Liver (tissue), 9 donors: Measurements from ENCODE around the gene HSD3B7. TPM values are rescaled to one million over a fixed set of nuclear protein-coding genes. Genes with fewer than 3 reads are reported as not detected.

ENCODE experiments used
- DNase-seq: peaks from one replicate; pipeline ENCODE4 v3.0.0-alpha.2; 2017; ENCODE audit warnings: low spot score
- H3K27ac ChIP-seq, 2 donors: one replicate each; pipeline ENCODE4 v1.7.0; 2013; ENCODE audit warnings: inconsistent platforms in 2 of 2, low read length in 2 of 2, control low read depth in 1 of 2, low read depth in 1 of 2, mild to moderate bottlenecking in 1 of 2
- H3K27me3 ChIP-seq, 4 donors: one replicate each; pipeline versions ENCODE4 v1.6.1 to v1.7.0; 2013; ENCODE audit warnings: low read length in 3 of 4, inconsistent platforms in 1 of 4, mild to moderate bottlenecking in 1 of 4, moderate library complexity in 1 of 4; ENCODE audit not compliant: control insufficient read depth in 4 of 4, insufficient read depth in 4 of 4
- H3K36me3 ChIP-seq, 4 donors: one replicate each; pipeline versions ENCODE4 v1.6.1 to v1.7.0; 2013; ENCODE audit warnings: low read length in 3 of 4, mild to moderate bottlenecking in 3 of 4, low read depth in 1 of 4, moderate library complexity in 1 of 4; ENCODE audit not compliant: control insufficient read depth in 4 of 4, insufficient read depth in 3 of 4
- H3K4me1 ChIP-seq, 4 donors: one replicate each; pipeline versions ENCODE4 v1.6.1 to v1.7.0; 2013; ENCODE audit warnings: low read length in 3 of 4, mild to moderate bottlenecking in 3 of 4, moderate library complexity in 1 of 4; ENCODE audit not compliant: control insufficient read depth in 4 of 4, insufficient read depth in 4 of 4
- H3K4me3 ChIP-seq, 3 donors: one replicate each; pipeline versions ENCODE4 v1.6.1 to v1.7.0; 2013; ENCODE audit warnings: low read length in 3 of 3, control low read depth in 1 of 3, low read depth in 1 of 3, mild to moderate bottlenecking in 1 of 3
- H3K9ac ChIP-seq, 2 donors: one replicate each; pipeline ENCODE4 v1.7.0; 2013; ENCODE audit warnings: low read length in 2 of 2, mild to moderate bottlenecking in 2 of 2, moderate library complexity in 2 of 2, control low read depth in 1 of 2, low read depth in 1 of 2
- H3K9me3 ChIP-seq, 4 donors: one replicate each; pipeline versions ENCODE4 v1.6.1 to v1.7.0; 2013; ENCODE audit warnings: low read length in 3 of 4; ENCODE audit not compliant: control insufficient read depth in 4 of 4
- EGR1 ChIP-seq, 2 donors: IDR thresholded peaks; 2 replicates each; pipeline ENCODE4 v1.6.1; 2016 to 2018; ENCODE audit warnings: antibody characterized with exemption in 2 of 2, low read depth in 2 of 2
- FOXA1 ChIP-seq: IDR thresholded peaks from 2 replicates; pipeline ENCODE4 v1.6.1; 2016; ENCODE audit warnings: antibody characterized with exemption
- FOXA2 ChIP-seq: IDR thresholded peaks from 2 replicates; pipeline ENCODE4 v1.6.1; 2016; ENCODE audit warnings: antibody characterized with exemption
- GABPA ChIP-seq, 2 donors: IDR thresholded peaks in 1 of 2; conservative IDR thresholded peaks in 1 of 2; 2 replicates each; pipeline ENCODE4 v1.6.1; 2016; ENCODE audit warnings: antibody characterized with exemption in 2 of 2, mild to moderate bottlenecking in 1 of 2, moderate library complexity in 1 of 2
- JUND ChIP-seq, 2 donors: IDR thresholded peaks; 2 replicates each; pipeline ENCODE4 v1.6.1; 2016; ENCODE audit warnings: antibody characterized with exemption in 2 of 2
- NR2F2 ChIP-seq: IDR thresholded peaks from 2 replicates; pipeline ENCODE4 v1.6.1; 2016; ENCODE audit warnings: antibody characterized with exemption
- RAD21 ChIP-seq, 2 donors: IDR thresholded peaks; 2 replicates each; pipeline ENCODE4 v1.6.1; 2016; ENCODE audit warnings: antibody characterized with exemption in 2 of 2, mild to moderate bottlenecking in 2 of 2
- RXRA ChIP-seq, 2 donors: IDR thresholded peaks; 2 replicates each; pipeline ENCODE4 v1.6.1; 2017 to 2018; ENCODE audit warnings: antibody characterized with exemption in 2 of 2, mild to moderate bottlenecking in 1 of 2
- SP1 ChIP-seq: IDR thresholded peaks from 2 replicates; pipeline ENCODE4 v1.6.1; 2018; ENCODE audit warnings: antibody characterized with exemption, mild to moderate bottlenecking
- TAF1 ChIP-seq: conservative IDR thresholded peaks from 2 replicates; pipeline ENCODE4 v1.6.1; 2016; ENCODE audit warnings: antibody characterized with exemption, mild to moderate bottlenecking
- YY1 ChIP-seq: IDR thresholded peaks from 2 replicates; pipeline ENCODE4 v1.6.1; 2016; ENCODE audit warnings: antibody characterized with exemption, mild to moderate bottlenecking
- WGBS: extraction: QIAGEN DNeasy Blood & Tissue Kit; methylation state at CpG from one replicate; pipeline ENCODE4 v1.1.7; 2013; 5-methylcytosine and 5-hydroxymethylcytosine counted together
- polyA plus RNA-seq, 2 donors: library from polyadenylated mRNA; stranded (reverse) in 1 of 2; unstranded in 1 of 2; fragments of 200-250 nt in 1 of 2; fragments of >200 nt in 1 of 2; fragmentation: Nextera tagmentation in 1 of 2; extraction: Ambion mirVana in 1 of 2; gene quantifications; one replicate each; pipeline versions ENCODE4 v1.2.1 to v1.2.3, GENCODE V29; 2013 to 2015
- total RNA-seq, 2 donors: library from RNA; depleted of rRNA; stranded (reverse); fragments of >200 nt; gene quantifications; one replicate each; pipeline ENCODE4 v1.2.3, GENCODE V29; 2014
- TF ChIP-seq, protein P1 (sequence below): IDR thresholded peaks from 2 replicates; pipeline ENCODE4 v1.6.1; 2016; ENCODE audit warnings: antibody characterized with exemption
- TF ChIP-seq, protein P2 (sequence below): IDR thresholded peaks from 2 replicates; pipeline ENCODE4 v1.6.1; 2016; ENCODE audit warnings: antibody characterized with exemption
- TF ChIP-seq, protein P3 (sequence below): IDR thresholded peaks from 2 replicates; pipeline ENCODE4 v1.6.1; 2016; ENCODE audit warnings: antibody characterized with exemption
- TF ChIP-seq, protein P4 (sequence below): IDR thresholded peaks from 2 replicates; pipeline ENCODE4 v1.6.1; 2016; ENCODE audit warnings: antibody characterized with exemption, mild to moderate bottlenecking
- TF ChIP-seq, protein P5 (sequence below): fragments of 150-350 bp; IDR thresholded peaks from 2 replicates; pipeline ENCODE4 v1.5.1; 2017; ENCODE audit warnings: improper control_type of control experiment, low read depth, low read length; ENCODE audit not compliant: missing input control
- donor health status: healthy.
- donor health status: healthy.
- donor health status: healthy.
- donor health status: healthy.
- donor health status: healthy.

The HSD3B7 gene
- total and polyA plus RNA-seq, 4 donors: 23.9 to 93.9 (median 79.4) TPM

DNA sequence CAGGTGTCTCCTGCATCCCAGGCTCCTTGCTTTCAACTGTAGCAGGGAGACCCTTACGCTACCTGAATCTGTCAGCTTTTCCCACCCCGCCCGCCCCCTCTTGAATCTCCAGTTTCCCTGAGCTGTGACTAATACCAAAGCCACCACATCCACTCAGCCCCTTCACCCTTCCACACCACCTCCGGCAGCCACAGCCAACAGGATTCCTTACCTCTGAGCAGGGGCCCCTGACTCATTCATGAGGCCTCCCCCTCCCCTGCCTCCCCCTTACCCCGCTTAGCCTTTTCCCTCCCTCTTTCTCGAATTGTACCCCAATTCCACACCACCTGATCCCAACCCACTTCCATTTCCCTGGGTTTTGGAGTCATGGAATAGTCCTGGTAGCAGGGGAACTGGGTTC lies 23.1 kb downstream of the HSD3B7 start:
- DNase-seq: no peak
- peaks cover 0 to 4% (median under 1%) of the 10 kb centered on the region in 4 donors for H3K27me3 ChIP-seq
- no peaks in the 10 kb centered on the region for H3K9me3 ChIP-seq

DNA sequence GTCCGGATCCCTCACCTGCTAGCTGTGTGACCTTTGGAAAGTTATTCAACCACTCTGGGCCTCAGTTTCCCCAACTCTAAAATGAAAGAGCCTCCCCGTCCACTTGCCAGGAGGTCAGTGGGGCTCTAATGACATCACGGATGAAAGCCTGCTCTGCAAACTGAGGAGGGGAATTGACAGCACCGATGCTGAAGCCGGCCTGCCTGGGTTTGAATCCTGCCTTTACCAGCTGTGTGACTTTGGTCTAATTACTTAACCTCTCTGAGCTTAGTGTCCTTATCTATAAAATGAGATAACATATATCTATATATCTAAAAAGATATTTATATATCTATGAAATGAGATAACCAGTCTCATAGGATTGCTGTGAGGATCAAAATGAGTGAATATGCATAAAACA lies 23.5 kb downstream of the HSD3B7 start:
- Histone ChIP-seq H3K4me1 (no peaks in the 10 kb centered on the region), H3K4me3 (no peak overlapping the region), H3K27ac (no peak overlapping the region), H3K27me3 (peaks cover 0 to 4% (median under 1%) of the 10 kb centered on the region in 4 donors), H3K36me3 (no peaks in the 10 kb centered on the region), H3K9ac (no peak overlapping the region), H3K9me3 (no peaks in the 10 kb centered on the region)
- 87% methylated on average over 5 of the region's 5 CpGs for WGBS
- TF ChIP-seq YY1: no peak
- TF ChIP-seq RAD21 (IDR thresholded peaks at IDR 0.05): no peak
- TF ChIP-seq, protein P1, sequence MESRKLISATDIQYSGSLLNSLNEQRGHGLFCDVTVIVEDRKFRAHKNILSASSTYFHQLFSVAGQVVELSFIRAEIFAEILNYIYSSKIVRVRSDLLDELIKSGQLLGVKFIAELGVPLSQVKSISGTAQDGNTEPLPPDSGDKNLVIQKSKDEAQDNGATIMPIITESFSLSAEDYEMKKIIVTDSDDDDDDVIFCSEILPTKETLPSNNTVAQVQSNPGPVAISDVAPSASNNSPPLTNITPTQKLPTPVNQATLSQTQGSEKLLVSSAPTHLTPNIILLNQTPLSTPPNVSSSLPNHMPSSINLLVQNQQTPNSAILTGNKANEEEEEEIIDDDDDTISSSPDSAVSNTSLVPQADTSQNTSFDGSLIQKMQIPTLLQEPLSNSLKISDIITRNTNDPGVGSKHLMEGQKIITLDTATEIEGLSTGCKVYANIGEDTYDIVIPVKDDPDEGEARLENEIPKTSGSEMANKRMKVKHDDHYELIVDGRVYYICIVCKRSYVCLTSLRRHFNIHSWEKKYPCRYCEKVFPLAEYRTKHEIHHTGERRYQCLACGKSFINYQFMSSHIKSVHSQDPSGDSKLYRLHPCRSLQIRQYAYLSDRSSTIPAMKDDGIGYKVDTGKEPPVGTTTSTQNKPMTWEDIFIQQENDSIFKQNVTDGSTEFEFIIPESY: no peak
- no peak for DNase-seq

More for the DNA sequence above, 23.1 kb downstream of the HSD3B7 start:
- Histone ChIP-seq H3K4me3 (no peak overlapping the region), H3K4me1 (no peaks in the 10 kb centered on the region), H3K36me3 (no peaks in the 10 kb centered on the region), H3K9ac (no peak overlapping the region), H3K27ac (no peak overlapping the region)
- TF ChIP-seq, protein P1: no peak
- TF ChIP-seq TAF1 (no peak), GABPA (IDR thresholded peaks at IDR 0.05 in 1 of 2, conservative IDR thresholded peaks at IDR 0.05 in 1 of 2) (no peak), NR2F2 (no peak), RAD21 (IDR thresholded peaks at IDR 0.05) (no peak), SP1 (no peak), EGR1 (IDR thresholded peaks at IDR 0.05; ENCODE audit: low read depth in 2 of 2) (no peak), FOXA1 (no peak), YY1 (no peak)
- TF ChIP-seq, protein P2, sequence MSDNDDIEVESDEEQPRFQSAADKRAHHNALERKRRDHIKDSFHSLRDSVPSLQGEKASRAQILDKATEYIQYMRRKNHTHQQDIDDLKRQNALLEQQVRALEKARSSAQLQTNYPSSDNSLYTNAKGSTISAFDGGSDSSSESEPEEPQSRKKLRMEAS: no peak
- TF ChIP-seq, protein P3, sequence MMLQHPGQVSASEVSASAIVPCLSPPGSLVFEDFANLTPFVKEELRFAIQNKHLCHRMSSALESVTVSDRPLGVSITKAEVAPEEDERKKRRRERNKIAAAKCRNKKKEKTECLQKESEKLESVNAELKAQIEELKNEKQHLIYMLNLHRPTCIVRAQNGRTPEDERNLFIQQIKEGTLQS: no peak
- WGBS: 85% methylated on average over 6 of the region's 6 CpGs

DNA sequence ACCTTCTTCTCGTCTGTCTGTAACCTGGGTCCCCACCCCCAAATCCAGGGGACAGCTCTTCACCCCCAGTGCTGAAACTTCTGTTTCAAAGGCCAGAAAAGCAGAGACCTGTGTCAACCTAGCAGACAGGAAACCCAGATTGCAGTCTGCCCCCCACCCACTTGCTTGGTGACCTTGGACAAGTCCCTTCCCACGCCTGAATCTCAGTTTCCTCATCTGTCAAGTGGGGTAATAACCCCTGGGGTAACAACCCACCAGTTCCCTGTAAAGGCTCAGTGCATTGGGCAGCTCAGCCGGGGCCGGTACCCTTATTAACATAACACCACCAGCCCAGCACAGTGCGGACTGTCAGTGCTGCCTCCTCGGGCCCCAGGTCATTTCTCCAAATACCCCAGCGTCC lies 24.1 kb downstream of the HSD3B7 start:
- Histone ChIP-seq H3K4me1 (no peaks in the 10 kb centered on the region), H3K9ac (no peak overlapping the region), H3K36me3 (no peaks in the 10 kb centered on the region), H3K27me3 (peaks cover 0 to 4% (median under 1%) of the 10 kb centered on the region in 4 donors), H3K4me3 (no peak overlapping the region), H3K27ac (no peak overlapping the region), H3K9me3 (no peaks in the 10 kb centered on the region)
- 87% methylated on average over 7 of the region's 7 CpGs for WGBS
- DNase-seq: no peak
- TF ChIP-seq, protein P4, sequence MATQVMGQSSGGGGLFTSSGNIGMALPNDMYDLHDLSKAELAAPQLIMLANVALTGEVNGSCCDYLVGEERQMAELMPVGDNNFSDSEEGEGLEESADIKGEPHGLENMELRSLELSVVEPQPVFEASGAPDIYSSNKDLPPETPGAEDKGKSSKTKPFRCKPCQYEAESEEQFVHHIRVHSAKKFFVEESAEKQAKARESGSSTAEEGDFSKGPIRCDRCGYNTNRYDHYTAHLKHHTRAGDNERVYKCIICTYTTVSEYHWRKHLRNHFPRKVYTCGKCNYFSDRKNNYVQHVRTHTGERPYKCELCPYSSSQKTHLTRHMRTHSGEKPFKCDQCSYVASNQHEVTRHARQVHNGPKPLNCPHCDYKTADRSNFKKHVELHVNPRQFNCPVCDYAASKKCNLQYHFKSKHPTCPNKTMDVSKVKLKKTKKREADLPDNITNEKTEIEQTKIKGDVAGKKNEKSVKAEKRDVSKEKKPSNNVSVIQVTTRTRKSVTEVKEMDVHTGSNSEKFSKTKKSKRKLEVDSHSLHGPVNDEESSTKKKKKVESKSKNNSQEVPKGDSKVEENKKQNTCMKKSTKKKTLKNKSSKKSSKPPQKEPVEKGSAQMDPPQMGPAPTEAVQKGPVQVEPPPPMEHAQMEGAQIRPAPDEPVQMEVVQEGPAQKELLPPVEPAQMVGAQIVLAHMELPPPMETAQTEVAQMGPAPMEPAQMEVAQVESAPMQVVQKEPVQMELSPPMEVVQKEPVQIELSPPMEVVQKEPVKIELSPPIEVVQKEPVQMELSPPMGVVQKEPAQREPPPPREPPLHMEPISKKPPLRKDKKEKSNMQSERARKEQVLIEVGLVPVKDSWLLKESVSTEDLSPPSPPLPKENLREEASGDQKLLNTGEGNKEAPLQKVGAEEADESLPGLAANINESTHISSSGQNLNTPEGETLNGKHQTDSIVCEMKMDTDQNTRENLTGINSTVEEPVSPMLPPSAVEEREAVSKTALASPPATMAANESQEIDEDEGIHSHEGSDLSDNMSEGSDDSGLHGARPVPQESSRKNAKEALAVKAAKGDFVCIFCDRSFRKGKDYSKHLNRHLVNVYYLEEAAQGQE: no peak
- TF ChIP-seq TAF1: no peak
- TF ChIP-seq SP1: no peak
- TF ChIP-seq RXRA (IDR thresholded peaks at IDR 0.05): no peak
- no peak for TF ChIP-seq EGR1 (IDR thresholded peaks at IDR 0.05; ENCODE audit: low read depth in 2 of 2)
- no peak for TF ChIP-seq FOXA1
- TF ChIP-seq NR2F2: no peak
- TF ChIP-seq, protein P3: no peak
- no peak for TF ChIP-seq FOXA2
- TF ChIP-seq RAD21 (IDR thresholded peaks at IDR 0.05): no peak
- TF ChIP-seq, protein P5, sequence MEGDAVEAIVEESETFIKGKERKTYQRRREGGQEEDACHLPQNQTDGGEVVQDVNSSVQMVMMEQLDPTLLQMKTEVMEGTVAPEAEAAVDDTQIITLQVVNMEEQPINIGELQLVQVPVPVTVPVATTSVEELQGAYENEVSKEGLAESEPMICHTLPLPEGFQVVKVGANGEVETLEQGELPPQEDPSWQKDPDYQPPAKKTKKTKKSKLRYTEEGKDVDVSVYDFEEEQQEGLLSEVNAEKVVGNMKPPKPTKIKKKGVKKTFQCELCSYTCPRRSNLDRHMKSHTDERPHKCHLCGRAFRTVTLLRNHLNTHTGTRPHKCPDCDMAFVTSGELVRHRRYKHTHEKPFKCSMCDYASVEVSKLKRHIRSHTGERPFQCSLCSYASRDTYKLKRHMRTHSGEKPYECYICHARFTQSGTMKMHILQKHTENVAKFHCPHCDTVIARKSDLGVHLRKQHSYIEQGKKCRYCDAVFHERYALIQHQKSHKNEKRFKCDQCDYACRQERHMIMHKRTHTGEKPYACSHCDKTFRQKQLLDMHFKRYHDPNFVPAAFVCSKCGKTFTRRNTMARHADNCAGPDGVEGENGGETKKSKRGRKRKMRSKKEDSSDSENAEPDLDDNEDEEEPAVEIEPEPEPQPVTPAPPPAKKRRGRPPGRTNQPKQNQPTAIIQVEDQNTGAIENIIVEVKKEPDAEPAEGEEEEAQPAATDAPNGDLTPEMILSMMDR: no peak
- TF ChIP-seq, protein P2: no peak
- TF ChIP-seq YY1: no peak
- no peak for TF ChIP-seq JUND (IDR thresholded peaks at IDR 0.05)
